HG03558 (cell line): Measurements from ENCODE around the gene LEF1.

Experiments
- ATAC-seq: cut with Tn5 transposase; IDR thresholded peaks from one replicate; pipeline ENCODE4 v1.9.1; 2021; ENCODE audit warnings: moderate number of reproducible peaks; ENCODE audit not compliant: unreplicated experiment; ENCODE audit errors: extremely low read depth

The LEF1 gene

DNA sequence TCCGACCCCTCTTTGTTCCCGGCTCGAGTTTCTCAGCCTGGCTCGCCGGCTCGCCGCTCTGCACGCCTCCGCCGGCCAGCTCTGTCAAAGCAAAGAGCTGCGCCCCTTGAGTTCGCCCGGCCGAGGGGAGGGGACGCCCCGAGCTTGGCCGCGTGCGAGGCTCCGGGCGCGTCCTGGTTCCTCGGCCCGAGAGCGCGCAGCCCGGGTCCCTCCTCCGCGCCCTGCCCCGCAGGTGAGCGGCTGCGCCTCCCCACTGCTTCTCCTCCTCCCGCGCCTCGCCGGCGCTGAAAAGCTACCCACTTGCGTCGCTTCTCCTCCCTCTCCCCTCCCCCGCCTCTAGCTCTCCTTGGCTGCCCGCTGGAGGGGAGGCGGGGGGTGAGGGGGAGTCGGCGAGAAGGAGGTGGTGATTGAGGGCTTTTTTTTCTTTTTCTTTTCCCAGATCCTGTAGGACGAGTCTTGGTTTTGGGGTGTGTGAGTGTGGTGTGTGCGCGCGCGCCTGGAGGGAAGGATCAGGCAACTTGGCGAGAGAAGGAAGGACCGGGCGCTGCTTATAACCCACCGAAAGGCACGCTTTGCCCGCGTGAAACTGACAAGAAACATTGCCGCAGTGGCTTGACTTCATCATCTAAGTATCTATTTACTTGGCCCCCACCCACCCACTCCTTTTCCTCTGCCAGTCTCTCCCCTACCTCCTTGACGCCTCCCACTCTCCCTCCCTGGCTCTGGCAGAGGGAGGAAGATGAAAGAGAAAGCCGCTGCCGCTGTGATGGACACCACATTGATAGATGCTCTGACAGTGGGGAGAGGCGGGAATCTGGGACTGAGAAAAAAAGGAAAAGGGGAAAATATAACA is at the start of gene LEF1:
Gene LEF1, minus strand, starts transcription at position 262 of the 853 bp plus-strand sequence. CDS start 1,165 bp downstream, outside the sequence.
- ATAC-seq = no peak

DNA sequence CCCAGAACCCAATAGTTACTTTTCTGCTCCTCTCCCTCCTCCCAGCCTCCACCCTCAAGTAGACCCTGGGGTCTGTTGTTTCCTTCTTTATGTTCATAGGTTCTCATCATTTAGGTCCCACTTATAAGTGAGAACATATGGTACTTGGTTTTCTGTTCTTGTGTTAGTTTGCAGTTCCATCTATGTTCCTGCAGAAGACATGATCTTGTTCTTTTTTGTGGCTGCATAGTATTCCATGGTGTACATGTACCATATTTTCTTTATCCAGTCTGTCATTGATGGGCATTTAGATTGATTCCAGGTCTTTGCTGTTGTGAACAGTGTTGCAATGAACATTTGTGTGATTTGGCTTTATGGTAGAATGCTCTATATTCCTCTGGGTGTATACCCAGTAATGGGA is 47.8 kb upstream of the LEF1 start:
- ATAC-seq = no peak

- ATAC-seq = no peak
Measured at GRCh38 chr4:108215055-108215454, 46.3 kb upstream of the LEF1 start.

GRCh38 chr4:108213723-108214122 is 45.0 kb upstream of the LEF1 start:
- ATAC-seq = no peak

- ATAC-seq = no peak
Measured at GRCh38 chr4:108213308-108213707, 44.6 kb upstream of the LEF1 start.

- ATAC-seq = no peak
Measured at GRCh38 chr4:108210989-108211835, 42.5 kb upstream of the LEF1 start.

DNA sequence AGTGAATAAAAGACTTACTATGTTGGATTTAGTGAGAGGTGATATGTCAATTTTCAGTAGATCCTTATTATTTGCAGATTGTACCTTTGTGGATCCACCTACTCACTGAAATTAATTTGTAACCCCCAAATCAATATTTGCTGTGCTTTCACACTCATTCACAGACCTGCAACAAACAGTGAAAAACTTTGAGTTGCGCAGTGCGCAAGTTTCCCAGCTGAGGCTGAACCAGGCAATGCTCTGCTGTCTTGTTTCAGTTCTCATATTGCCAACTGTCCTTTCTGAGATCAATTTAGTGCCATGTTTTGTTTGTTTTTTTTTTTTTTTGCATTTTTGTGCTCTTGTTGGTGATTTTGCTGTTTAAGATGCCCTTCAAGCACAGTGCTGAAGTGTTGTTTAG is 40.8 kb upstream of the LEF1 start:
- ATAC-seq = no peak

DNA sequence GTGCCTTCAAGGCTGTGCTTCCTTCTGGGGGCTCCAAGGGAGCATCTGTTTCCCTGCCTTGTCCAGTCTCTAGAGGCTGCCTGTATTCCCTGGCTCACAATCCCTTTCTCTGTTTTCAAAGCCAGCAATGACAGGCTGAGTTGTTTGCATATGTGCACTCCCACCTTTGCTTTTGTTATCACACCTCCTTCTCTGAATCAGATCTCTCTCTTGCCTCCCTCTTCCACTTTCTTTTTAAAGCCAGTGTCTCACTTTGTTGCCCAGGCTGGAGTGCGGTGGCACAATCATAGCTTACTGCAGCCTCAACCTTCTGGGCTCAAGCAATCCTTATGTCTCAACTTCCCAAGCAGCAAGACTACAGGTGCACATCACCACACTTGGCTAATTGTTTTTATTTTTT is 37.1 kb upstream of the LEF1 start:
- no peak for ATAC-seq

- no peak for ATAC-seq
Measured at GRCh38 chr4:108204518-108204917, 35.8 kb upstream of the LEF1 start.

- no peak for ATAC-seq
Measured at GRCh38 chr4:108203377-108203776, 34.6 kb upstream of the LEF1 start.

- no peak for ATAC-seq
Measured at GRCh38 chr4:108201774-108202173, 33.0 kb upstream of the LEF1 start.

- no peak for ATAC-seq
Measured at GRCh38 chr4:108199881-108200280, 31.1 kb upstream of the LEF1 start.

- no peak for ATAC-seq
Measured at GRCh38 chr4:108193886-108194672, 25.3 kb upstream of the LEF1 start.

DNA sequence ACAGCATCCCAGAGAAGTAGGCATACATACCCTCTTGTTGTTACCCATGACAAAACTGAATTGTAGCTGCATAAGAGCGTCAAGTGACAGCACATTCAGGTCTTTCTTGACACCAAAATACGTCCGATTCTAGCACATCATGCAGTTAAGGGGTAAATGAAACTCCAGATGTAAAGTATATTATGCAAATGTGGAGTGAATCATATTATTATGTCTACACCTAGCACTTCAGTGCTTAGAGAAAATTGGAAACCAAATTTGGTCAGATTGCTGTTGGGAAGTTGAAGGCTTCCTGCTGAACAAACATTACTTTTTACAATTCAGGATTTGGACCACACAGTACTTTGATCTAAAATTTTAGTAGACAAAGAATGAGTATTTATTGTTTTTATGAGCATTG is 24.2 kb upstream of the LEF1 start:
- ATAC-seq = no peak

GRCh38 chr4:108192056-108192455 is 23.3 kb upstream of the LEF1 start:
- ATAC-seq = no peak

DNA sequence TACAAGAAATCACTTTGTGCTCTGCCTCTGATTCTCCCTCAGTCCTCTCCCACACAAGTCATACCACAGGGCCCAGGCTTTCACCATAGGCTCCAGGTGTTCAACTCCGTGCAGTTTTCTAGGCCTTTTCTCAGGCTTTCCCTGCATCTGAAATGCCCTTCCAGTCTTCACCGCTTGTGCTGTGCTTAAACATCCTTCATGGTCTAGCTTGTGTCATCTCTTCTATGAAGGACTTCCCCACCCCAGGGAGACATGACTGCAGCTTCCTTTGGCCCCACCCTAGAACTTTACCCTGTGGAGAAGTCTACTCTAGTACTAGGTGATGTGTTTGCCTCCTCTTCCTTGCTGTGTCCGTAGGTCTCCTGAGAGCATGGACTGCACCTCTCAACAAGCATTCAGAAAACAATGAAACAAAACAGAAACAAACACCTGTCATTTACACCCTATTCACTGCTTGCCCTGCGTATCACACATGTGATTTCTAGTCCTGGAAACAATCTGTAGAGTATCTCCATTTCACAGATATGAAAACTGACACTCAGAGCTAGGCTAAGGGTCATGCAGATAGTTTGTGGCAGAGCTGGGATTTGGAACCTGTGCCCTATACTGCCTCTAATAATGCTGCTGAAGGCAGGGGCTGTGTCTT is 22.7 kb upstream of the LEF1 start:
- no peak for ATAC-seq

GRCh38 chr4:108188770-108189169 is 20.0 kb upstream of the LEF1 start:
- no peak for ATAC-seq

DNA sequence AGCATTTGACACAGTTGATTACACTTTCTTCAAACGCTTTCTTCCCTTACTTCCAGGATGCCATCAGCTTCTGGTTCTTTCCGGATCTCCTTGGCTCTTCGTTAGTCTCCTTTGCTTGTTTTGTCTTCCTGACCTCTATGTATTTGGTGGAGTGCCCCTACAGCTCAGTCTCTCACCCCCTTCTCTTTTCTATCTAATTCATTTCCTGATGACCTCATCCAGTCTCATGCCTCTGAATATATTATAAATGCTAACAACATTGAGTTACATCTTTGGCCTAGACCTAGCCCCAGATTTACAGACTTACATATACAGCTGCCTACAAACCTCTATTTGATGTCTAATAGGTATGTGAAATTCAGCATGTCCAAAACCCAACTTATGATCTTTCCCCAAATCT is 16.5 kb upstream of the LEF1 start:
- no peak for ATAC-seq

DNA sequence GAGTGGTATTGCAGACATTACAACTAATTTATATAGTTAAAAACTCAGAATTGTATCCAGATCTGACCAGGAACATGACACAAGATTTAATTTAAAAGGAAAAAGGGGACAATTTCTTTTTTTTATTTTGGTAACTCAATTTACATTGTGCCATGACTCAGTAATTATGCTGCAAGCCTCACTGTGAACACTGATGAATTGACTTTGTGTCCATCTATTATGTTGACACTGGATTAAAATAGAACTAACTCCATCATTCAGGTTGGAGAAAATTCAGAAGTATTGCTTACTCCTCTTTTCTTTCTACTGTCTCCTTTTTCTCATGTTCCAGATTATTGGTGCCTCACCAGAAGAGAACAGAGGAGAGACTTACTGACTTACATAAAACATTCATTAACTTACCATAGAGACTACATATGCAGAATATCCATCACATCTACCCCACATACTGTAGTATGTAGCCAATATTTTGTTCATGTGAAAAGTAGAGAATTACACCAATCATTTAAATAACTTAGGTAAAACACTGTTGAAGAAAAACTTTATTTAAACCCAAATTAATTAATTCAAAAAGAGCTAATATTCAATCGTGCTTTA is 15.8 kb upstream of the LEF1 start:
- ATAC-seq = no peak

GRCh38 chr4:108181704-108182103 is 13.0 kb upstream of the LEF1 start:
- no peak for ATAC-seq
